Prostate gland (tissue), 2 donors: Measurements from ENCODE around the gene GALC. TPM values are rescaled to one million over a fixed set of nuclear protein-coding genes. Genes with fewer than 3 reads are reported as not detected.

Source experiments
- DNase-seq: peaks from one replicate; pipeline ENCODE4 v3.0.0-alpha.2; 2019; ENCODE audit warnings: low spot score
- H3K27ac ChIP-seq, 2 donors: fragments of 200-600 bp; sonication (generic); 2 replicates each; pipeline ENCODE4 v1.5.1; 2017 to 2019
- H3K27me3 ChIP-seq: fragments of 200-600 bp; sonication (generic); replicated peaks from 2 replicates; pipeline ENCODE4 v1.5.1; 2019; ENCODE audit not compliant: insufficient read depth
- H3K36me3 ChIP-seq, 2 donors: fragments of 200-600 bp; sonication (generic); 1 replicate in 1 of 2; 2 replicates in 1 of 2; pipeline versions ENCODE4 v1.5.1 to v1.8.1; 2017 to 2019
- H3K4me1 ChIP-seq: fragments of 200-600 bp; sonication (generic); replicated peaks from 2 replicates; pipeline ENCODE4 v1.5.1; 2019
- H3K4me3 ChIP-seq, 2 donors: fragments of 200-600 bp; sonication (generic); 2 replicates each; pipeline ENCODE4 v1.5.1; 2017 to 2019
- H3K9me3 ChIP-seq: fragments of 200-600 bp; sonication (generic); 2 replicates; pipeline ENCODE4 v1.5.1; 2017
- POLR2A ChIP-seq: fragments of 450-650 bp; IDR thresholded peaks from one replicate; pipeline ENCODE4 v1.6.1; 2016; ENCODE audit warnings: antibody characterized with exemption, mild to moderate bottlenecking
- POLR2AphosphoS5 ChIP-seq: sonication (generic); formaldehyde crosslinking; IDR thresholded peaks from one replicate; pipeline ENCODE4 v1.6.1; 2017; ENCODE audit warnings: antibody characterized with exemption
- WGBS: methylation state at CpG from one replicate; pipeline ENCODE4 v1.1.5; 2018; 5-methylcytosine and 5-hydroxymethylcytosine counted together
- intact Hi-C: fragments of 100-400 bp; cut with DNase I; formaldehyde crosslinking; loops from one replicate; pipeline ENCODE4 v1.14.2; 2022
- total RNA-seq, 2 donors: library from RNA; depleted of rRNA; stranded (reverse); fragments of >200 nt; gene quantifications; one replicate each; pipeline ENCODE4 v1.1.0, GENCODE V29; 2016
- TF ChIP-seq, protein P1 (sequence below), 4 experiments: fragments of 200-600 bp in 2 of 4; fragments of 450-650 bp in 2 of 4; sonication (generic) in 2 of 4; IDR thresholded peaks; 1 replicate in 3 of 4; 2 replicates in 1 of 4; pipeline ENCODE4 v1.5.1; 2016 to 2019; ENCODE audit warnings: antibody characterized with exemption in 4 of 4, mild to moderate bottlenecking in 2 of 4, moderate library complexity in 2 of 4

The GALC gene
- total RNA-seq, 2 donors from 2014 or later = 29.4 to 85.9 TPM

DNA sequence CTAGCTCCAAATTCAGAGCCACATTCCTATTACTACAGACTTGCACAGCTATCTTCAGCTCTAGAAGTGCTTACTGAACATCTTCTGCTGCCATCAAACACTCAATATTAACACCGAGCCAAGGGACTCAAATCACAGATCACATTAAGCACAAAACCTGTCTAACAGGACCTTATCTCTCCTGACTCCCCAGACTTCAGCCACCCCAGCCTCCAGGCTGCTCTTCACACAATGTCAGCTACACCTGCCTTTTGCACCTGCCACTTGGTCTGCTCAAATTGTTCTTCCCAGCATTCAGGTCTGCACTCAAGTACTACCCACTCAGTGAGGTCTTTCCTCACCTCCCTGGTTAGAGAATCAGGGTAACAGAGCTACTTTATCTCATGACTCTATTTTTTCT, 57.1 kb downstream of the GALC start:
- Histone ChIP-seq H3K9me3 (no peaks in the 10 kb centered on the region), H3K27me3 (no peaks in the 10 kb centered on the region), H3K36me3 (no peaks in the 10 kb centered on the region), H3K4me1 (no peaks in the 10 kb centered on the region), H3K27ac (no peak overlapping the region), H3K4me3 (no peak overlapping the region)
- DNase-seq = peak; percentile 6
- TF ChIP-seq, protein P1, sequence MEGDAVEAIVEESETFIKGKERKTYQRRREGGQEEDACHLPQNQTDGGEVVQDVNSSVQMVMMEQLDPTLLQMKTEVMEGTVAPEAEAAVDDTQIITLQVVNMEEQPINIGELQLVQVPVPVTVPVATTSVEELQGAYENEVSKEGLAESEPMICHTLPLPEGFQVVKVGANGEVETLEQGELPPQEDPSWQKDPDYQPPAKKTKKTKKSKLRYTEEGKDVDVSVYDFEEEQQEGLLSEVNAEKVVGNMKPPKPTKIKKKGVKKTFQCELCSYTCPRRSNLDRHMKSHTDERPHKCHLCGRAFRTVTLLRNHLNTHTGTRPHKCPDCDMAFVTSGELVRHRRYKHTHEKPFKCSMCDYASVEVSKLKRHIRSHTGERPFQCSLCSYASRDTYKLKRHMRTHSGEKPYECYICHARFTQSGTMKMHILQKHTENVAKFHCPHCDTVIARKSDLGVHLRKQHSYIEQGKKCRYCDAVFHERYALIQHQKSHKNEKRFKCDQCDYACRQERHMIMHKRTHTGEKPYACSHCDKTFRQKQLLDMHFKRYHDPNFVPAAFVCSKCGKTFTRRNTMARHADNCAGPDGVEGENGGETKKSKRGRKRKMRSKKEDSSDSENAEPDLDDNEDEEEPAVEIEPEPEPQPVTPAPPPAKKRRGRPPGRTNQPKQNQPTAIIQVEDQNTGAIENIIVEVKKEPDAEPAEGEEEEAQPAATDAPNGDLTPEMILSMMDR (IDR thresholded peaks at IDR 0.05) = no peak
- no peak for TF ChIP-seq POLR2A
- TF ChIP-seq POLR2AphosphoS5 = no peak
- 31% methylated on average over 1 of the region's 1 CpG for WGBS
- intact Hi-C loops = no loop called here

DNA sequence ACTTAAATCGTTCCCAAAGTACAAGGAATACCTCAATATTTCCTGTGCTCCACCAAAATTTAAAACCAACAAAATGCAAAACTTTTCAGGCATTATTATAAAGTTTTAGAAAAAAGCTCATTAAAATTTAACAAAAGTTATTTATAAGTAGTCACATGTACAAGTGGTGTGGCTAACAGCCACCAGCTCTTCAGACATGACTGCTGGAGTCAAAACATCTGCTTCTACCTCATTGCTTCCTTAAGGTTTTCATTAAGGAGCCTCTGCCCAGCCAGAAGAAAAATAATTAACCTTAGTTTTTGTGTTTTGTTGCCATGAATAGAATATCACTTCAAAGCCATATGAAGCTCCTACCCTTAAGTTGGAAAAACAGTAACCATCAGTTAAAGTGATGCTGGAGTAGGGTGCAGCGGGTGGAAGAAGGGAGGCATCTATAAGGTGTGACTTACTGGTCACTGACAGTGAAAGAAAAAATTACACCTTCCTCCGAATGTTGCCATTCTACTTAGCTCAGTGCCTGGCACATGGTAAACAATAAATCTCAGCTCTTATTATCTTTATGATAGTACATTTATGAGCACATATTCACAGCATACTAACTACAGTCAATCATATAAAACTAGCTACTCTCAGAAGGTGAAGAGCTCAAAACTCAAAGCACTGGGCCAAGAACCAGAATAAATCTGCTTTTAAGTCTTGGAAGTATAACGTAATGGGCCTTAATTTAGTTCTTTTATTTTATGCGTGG, 57.7 kb downstream of the GALC start:
- WGBS = 34% methylated on average over 5 of the region's 5 CpGs
- intact Hi-C loops = no loop called here
- TF ChIP-seq POLR2AphosphoS5 (no peak), POLR2A (no peak)
- TF ChIP-seq, protein P1 (IDR thresholded peaks at IDR 0.05) = no peak
- Histone ChIP-seq H3K9me3 (no peaks in the 10 kb centered on the region), H3K4me1 (no peaks in the 10 kb centered on the region), H3K27ac (no peak overlapping the region), H3K4me3 (no peak overlapping the region), H3K36me3 (no peaks in the 10 kb centered on the region), H3K27me3 (no peaks in the 10 kb centered on the region)
- no peak for DNase-seq

DNA sequence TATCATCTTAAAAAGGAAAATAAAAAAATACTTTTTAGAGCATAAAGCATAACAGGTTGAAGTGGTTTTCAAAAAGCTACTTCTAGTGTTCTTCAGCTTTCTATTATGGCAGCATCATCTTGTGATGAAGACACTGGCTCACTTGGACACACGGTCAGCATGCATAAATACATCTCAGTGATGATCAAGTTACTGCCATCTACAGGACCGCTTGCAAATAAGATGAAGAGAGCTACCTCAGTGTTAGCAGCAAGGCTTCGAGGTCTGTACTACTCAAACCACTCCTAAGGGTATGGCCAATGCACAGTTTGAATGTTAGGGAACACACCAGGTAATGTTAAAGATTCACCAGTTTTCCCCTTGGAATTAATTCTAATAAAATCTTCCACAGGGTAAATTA, 58.8 kb downstream of the GALC start:
- no peaks in the 10 kb centered on the region for H3K27me3 ChIP-seq
- H3K4me1 ChIP-seq = no peaks in the 10 kb centered on the region
- H3K36me3 ChIP-seq = no peaks in the 10 kb centered on the region
- no peak overlapping the region for H3K4me3 ChIP-seq
- no peaks in the 10 kb centered on the region for H3K9me3 ChIP-seq
- WGBS = 79% methylated on average over 3 of the region's 3 CpGs
- intact Hi-C loops = no loop called here
- DNase-seq = no peak
- no peak for TF ChIP-seq POLR2AphosphoS5
- TF ChIP-seq, protein P1 (IDR thresholded peaks at IDR 0.05) = no peak
- TF ChIP-seq POLR2A = no peak
- no peak overlapping the region for H3K27ac ChIP-seq

DNA sequence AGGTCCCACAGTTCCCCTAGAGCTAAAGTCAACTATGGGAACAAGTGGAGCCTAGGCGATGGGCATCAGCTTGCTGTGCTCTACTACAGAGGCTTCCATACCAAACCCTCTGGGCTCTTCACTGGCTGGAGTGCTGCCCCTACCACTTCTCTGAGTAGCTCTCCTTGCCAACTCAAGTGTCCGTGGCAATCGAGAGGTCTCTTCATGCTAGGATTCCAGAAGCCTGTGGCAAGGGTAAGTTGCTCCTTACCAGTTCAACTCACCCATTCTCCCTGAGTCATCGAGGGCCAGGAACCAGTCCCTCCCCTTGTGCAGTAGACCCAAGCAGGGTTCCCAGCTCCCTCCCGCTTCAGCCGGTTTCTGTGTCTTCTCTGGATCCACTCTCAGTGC, 76.1 kb downstream of the GALC start:
- TF ChIP-seq, protein P1 (IDR thresholded peaks at IDR 0.05) = no peak
- no peak for TF ChIP-seq POLR2AphosphoS5
- TF ChIP-seq POLR2A = no peak
- Histone ChIP-seq H3K9me3 (no peaks in the 10 kb centered on the region), H3K27ac (no peak overlapping the region), H3K27me3 (no peaks in the 10 kb centered on the region), H3K36me3 (no peaks in the 10 kb centered on the region), H3K4me3 (no peak overlapping the region), H3K4me1 (no peaks in the 10 kb centered on the region)
- no peak for DNase-seq
- intact Hi-C loops = no loop called here
- WGBS = 100% methylated on average over 6 of the region's 6 CpGs
